Liver (tissue), 9 donors: Measurements from ENCODE around the gene FAM186B. TPM values are rescaled to one million over a fixed set of nuclear protein-coding genes. Genes with fewer than 3 reads are reported as not detected.

Source experiments
- DNase-seq: peaks from one replicate; pipeline ENCODE4 v3.0.0-alpha.2; 2017; ENCODE audit warnings: low spot score
- H3K27ac ChIP-seq, 2 donors: one replicate each; pipeline ENCODE4 v1.7.0; 2013; ENCODE audit warnings: inconsistent platforms in 2 of 2, low read length in 2 of 2, control low read depth in 1 of 2, low read depth in 1 of 2, mild to moderate bottlenecking in 1 of 2
- H3K27me3 ChIP-seq, 4 donors: one replicate each; pipeline versions ENCODE4 v1.6.1 to v1.7.0; 2013; ENCODE audit warnings: low read length in 3 of 4, inconsistent platforms in 1 of 4, mild to moderate bottlenecking in 1 of 4, moderate library complexity in 1 of 4; ENCODE audit not compliant: control insufficient read depth in 4 of 4, insufficient read depth in 4 of 4
- H3K36me3 ChIP-seq, 4 donors: one replicate each; pipeline versions ENCODE4 v1.6.1 to v1.7.0; 2013; ENCODE audit warnings: low read length in 3 of 4, mild to moderate bottlenecking in 3 of 4, low read depth in 1 of 4, moderate library complexity in 1 of 4; ENCODE audit not compliant: control insufficient read depth in 4 of 4, insufficient read depth in 3 of 4
- H3K4me1 ChIP-seq, 4 donors: one replicate each; pipeline versions ENCODE4 v1.6.1 to v1.7.0; 2013; ENCODE audit warnings: low read length in 3 of 4, mild to moderate bottlenecking in 3 of 4, moderate library complexity in 1 of 4; ENCODE audit not compliant: control insufficient read depth in 4 of 4, insufficient read depth in 4 of 4
- H3K4me3 ChIP-seq, 3 donors: one replicate each; pipeline versions ENCODE4 v1.6.1 to v1.7.0; 2013; ENCODE audit warnings: low read length in 3 of 3, control low read depth in 1 of 3, low read depth in 1 of 3, mild to moderate bottlenecking in 1 of 3
- H3K9ac ChIP-seq, 2 donors: one replicate each; pipeline ENCODE4 v1.7.0; 2013; ENCODE audit warnings: low read length in 2 of 2, mild to moderate bottlenecking in 2 of 2, moderate library complexity in 2 of 2, control low read depth in 1 of 2, low read depth in 1 of 2
- H3K9me3 ChIP-seq, 4 donors: one replicate each; pipeline versions ENCODE4 v1.6.1 to v1.7.0; 2013; ENCODE audit warnings: low read length in 3 of 4; ENCODE audit not compliant: control insufficient read depth in 4 of 4
- FOXA1 ChIP-seq: IDR thresholded peaks from 2 replicates; pipeline ENCODE4 v1.6.1; 2016; ENCODE audit warnings: antibody characterized with exemption
- GABPA ChIP-seq, 2 donors: IDR thresholded peaks in 1 of 2; conservative IDR thresholded peaks in 1 of 2; 2 replicates each; pipeline ENCODE4 v1.6.1; 2016; ENCODE audit warnings: antibody characterized with exemption in 2 of 2, mild to moderate bottlenecking in 1 of 2, moderate library complexity in 1 of 2
- HNF4A ChIP-seq, 2 donors: conservative IDR thresholded peaks; 2 replicates each; pipeline ENCODE4 v1.6.1; 2016; ENCODE audit warnings: antibody characterized with exemption in 2 of 2, mild to moderate bottlenecking in 2 of 2
- HNF4G ChIP-seq: IDR thresholded peaks from 2 replicates; pipeline ENCODE4 v1.6.1; 2016; ENCODE audit warnings: antibody characterized with exemption
- JUND ChIP-seq, 2 donors: IDR thresholded peaks; 2 replicates each; pipeline ENCODE4 v1.6.1; 2016; ENCODE audit warnings: antibody characterized with exemption in 2 of 2
- MAX ChIP-seq: IDR thresholded peaks from 2 replicates; pipeline ENCODE4 v1.6.1; 2016; ENCODE audit warnings: antibody characterized with exemption
- NR2F2 ChIP-seq: IDR thresholded peaks from 2 replicates; pipeline ENCODE4 v1.6.1; 2016; ENCODE audit warnings: antibody characterized with exemption
- RAD21 ChIP-seq, 2 donors: IDR thresholded peaks; 2 replicates each; pipeline ENCODE4 v1.6.1; 2016; ENCODE audit warnings: antibody characterized with exemption in 2 of 2, mild to moderate bottlenecking in 2 of 2
- REST ChIP-seq: IDR thresholded peaks from 2 replicates; pipeline ENCODE4 v1.6.1; 2016; ENCODE audit warnings: antibody characterized with exemption, mild to moderate bottlenecking
- RXRA ChIP-seq, 2 donors: IDR thresholded peaks; 2 replicates each; pipeline ENCODE4 v1.6.1; 2017 to 2018; ENCODE audit warnings: antibody characterized with exemption in 2 of 2, mild to moderate bottlenecking in 1 of 2
- SP1 ChIP-seq: IDR thresholded peaks from 2 replicates; pipeline ENCODE4 v1.6.1; 2018; ENCODE audit warnings: antibody characterized with exemption, mild to moderate bottlenecking
- TAF1 ChIP-seq: conservative IDR thresholded peaks from 2 replicates; pipeline ENCODE4 v1.6.1; 2016; ENCODE audit warnings: antibody characterized with exemption, mild to moderate bottlenecking
- WGBS: extraction: QIAGEN DNeasy Blood & Tissue Kit; methylation state at CpG from one replicate; pipeline ENCODE4 v1.1.7; 2013; 5-methylcytosine and 5-hydroxymethylcytosine counted together
- polyA plus RNA-seq, 2 donors: library from polyadenylated mRNA; stranded (reverse) in 1 of 2; unstranded in 1 of 2; fragments of 200-250 nt in 1 of 2; fragments of >200 nt in 1 of 2; fragmentation: Nextera tagmentation in 1 of 2; extraction: Ambion mirVana in 1 of 2; gene quantifications; one replicate each; pipeline versions ENCODE4 v1.2.1 to v1.2.3, GENCODE V29; 2013 to 2015
- total RNA-seq, 2 donors: library from RNA; depleted of rRNA; stranded (reverse); fragments of >200 nt; gene quantifications; one replicate each; pipeline ENCODE4 v1.2.3, GENCODE V29; 2014
- TF ChIP-seq, protein P1 (sequence below): fragments of 150-350 bp; IDR thresholded peaks from 2 replicates; pipeline ENCODE4 v1.5.1; 2017; ENCODE audit warnings: improper control_type of control experiment, low read depth, low read length; ENCODE audit not compliant: missing input control
- TF ChIP-seq, protein P2 (sequence below): IDR thresholded peaks from 2 replicates; pipeline ENCODE4 v1.6.1; 2016; ENCODE audit warnings: antibody characterized with exemption
- donor health status: healthy.
- donor health status: healthy.
- donor health status: healthy.
- donor health status: healthy.
- donor health status: healthy.

Gene FAM186B
- total and polyA plus RNA-seq, 4 donors = 0.19 to 0.84 (median 0.42) TPM

DNA sequence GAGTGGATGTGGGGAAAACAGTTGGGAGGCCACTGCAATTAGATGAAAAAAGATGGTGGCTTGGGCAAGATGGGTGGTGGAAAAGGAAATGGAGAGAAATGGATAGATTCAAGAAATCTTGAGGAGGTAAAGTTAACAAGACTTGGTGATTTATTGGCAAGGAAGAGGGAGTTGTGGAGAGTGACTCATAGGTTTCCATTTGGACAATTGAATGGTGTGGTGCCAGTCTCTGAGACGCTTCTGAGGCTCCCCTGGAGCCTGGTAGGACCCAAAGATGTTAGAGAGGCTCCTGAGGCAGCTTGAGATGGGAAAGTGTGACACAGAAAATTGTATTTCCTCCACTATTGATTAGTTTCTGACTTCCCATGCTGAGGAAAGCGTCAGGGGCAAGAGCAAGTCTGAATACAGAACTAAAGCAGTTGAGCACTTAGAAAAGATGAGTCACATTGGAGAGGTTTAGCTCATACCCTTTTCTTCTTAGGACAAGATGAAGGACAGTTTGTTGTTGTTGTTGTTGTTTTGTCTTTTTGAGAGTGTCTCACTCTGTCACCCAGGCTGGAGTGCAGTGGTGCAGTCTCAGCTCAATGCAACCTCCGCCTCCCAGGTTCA lies 22.4 kb upstream of the FAM186B start:
- Histone ChIP-seq H3K27me3 (no peaks in the 10 kb centered on the region), H3K4me3 (no peak overlapping the region), H3K9me3 (no peaks in the 10 kb centered on the region), H3K9ac (no peak overlapping the region), H3K36me3 (no peaks in the 10 kb centered on the region), H3K4me1 (peaks cover 0 to 4% (median under 1%) of the 10 kb centered on the region in 4 donors), H3K27ac (no peak overlapping the region)
- TF ChIP-seq SP1 (no peak), GABPA (IDR thresholded peaks at IDR 0.05 in 1 of 2, conservative IDR thresholded peaks at IDR 0.05 in 1 of 2) (no peak), RXRA (IDR thresholded peaks at IDR 0.05) (no peak), TAF1 (no peak), JUND (IDR thresholded peaks at IDR 0.05) (no peak), MAX (no peak)
- DNase-seq = no peak
- WGBS = 97% methylated on average over 3 of the region's 3 CpGs

- WGBS = 94% methylated on average over 1 of the region's 1 CpG
- no peaks in the 10 kb centered on the region for H3K27me3 ChIP-seq
- no peak overlapping the region for H3K9ac ChIP-seq
These were observed 21.4 kb upstream of the FAM186B start for GRCh38 chr12:49626836-49627235.

DNA sequence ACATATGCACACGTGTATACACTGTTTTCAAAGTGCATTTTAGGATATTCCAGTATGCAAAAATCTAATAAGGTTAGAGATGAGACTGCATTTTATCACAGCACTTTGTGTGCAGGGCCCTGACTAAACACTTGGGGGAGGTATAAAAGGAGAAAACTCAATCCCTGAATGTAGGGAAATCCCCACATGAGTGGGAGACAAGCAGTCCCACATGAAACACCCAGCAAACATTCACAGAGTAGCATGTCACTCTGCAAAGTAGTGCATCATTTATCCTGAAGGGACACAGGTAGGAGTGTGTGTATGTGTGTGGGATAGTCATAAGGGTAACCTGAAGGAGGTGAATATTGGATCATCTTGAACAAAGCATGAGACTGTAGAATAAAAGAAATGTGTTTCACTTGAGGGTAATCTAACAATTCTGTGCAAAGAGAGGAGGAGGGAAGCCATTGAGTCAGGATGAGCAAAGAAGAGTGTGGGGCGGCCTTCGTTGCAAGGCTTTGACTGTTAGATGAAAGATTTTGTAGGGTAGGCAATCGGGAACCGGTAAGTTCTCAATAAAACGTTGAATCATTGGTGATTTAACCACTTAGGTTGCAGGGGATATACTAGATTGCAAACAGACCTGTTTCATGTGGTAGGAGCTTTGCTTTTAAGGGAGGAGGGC lies 20.9 kb upstream of the FAM186B start:
- Histone ChIP-seq H3K27me3 (no peaks in the 10 kb centered on the region), H3K4me1 (peaks cover 0 to 13% (median 8%) of the 10 kb centered on the region in 4 donors), H3K4me3 (no peak overlapping the region), H3K9me3 (no peaks in the 10 kb centered on the region), H3K9ac (no peak overlapping the region), H3K27ac (no peak overlapping the region), H3K36me3 (no peaks in the 10 kb centered on the region)
- DNase-seq = no peak
- WGBS = 86% methylated on average over 6 of the region's 6 CpGs
- TF ChIP-seq HNF4A (conservative IDR thresholded peaks at IDR 0.05) (no peak), REST (no peak)

More at GRCh38 chr12:49626836-49627235, 21.4 kb upstream of the FAM186B start:
- Histone ChIP-seq H3K36me3 (no peaks in the 10 kb centered on the region), H3K4me1 (peaks cover 0 to 10% (median 6%) of the 10 kb centered on the region in 4 donors), H3K4me3 (no peak overlapping the region), H3K27ac (no peak overlapping the region), H3K9me3 (no peaks in the 10 kb centered on the region)
- TF ChIP-seq, protein P1, sequence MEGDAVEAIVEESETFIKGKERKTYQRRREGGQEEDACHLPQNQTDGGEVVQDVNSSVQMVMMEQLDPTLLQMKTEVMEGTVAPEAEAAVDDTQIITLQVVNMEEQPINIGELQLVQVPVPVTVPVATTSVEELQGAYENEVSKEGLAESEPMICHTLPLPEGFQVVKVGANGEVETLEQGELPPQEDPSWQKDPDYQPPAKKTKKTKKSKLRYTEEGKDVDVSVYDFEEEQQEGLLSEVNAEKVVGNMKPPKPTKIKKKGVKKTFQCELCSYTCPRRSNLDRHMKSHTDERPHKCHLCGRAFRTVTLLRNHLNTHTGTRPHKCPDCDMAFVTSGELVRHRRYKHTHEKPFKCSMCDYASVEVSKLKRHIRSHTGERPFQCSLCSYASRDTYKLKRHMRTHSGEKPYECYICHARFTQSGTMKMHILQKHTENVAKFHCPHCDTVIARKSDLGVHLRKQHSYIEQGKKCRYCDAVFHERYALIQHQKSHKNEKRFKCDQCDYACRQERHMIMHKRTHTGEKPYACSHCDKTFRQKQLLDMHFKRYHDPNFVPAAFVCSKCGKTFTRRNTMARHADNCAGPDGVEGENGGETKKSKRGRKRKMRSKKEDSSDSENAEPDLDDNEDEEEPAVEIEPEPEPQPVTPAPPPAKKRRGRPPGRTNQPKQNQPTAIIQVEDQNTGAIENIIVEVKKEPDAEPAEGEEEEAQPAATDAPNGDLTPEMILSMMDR = no peak
- TF ChIP-seq, protein P2, sequence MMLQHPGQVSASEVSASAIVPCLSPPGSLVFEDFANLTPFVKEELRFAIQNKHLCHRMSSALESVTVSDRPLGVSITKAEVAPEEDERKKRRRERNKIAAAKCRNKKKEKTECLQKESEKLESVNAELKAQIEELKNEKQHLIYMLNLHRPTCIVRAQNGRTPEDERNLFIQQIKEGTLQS = no peak
- TF ChIP-seq RXRA (IDR thresholded peaks at IDR 0.05) (no peak), RAD21 (IDR thresholded peaks at IDR 0.05) (no peak), HNF4G (no peak), FOXA1 (no peak), NR2F2 (no peak), GABPA (IDR thresholded peaks at IDR 0.05 in 1 of 2, conservative IDR thresholded peaks at IDR 0.05 in 1 of 2) (no peak), JUND (IDR thresholded peaks at IDR 0.05) (no peak), TAF1 (no peak), MAX (no peak)
- no peak for DNase-seq
